AG04450 (cell line): ENCODE measurements around the gene ETV6. TPM values are rescaled to one million over a fixed set of nuclear protein-coding genes. Genes with fewer than 3 reads are reported as not detected.

Experiments
- CTCF ChIA-PET: fragments of 300-600, 350-600 bp; formaldehyde crosslinking; extraction: SDS; loops from one replicate; lab custom pipeline; 2022; ENCODE audit warnings: antibody characterized with exemption, inconsistent platforms; lab: Charles Lee
- POLR2A ChIA-PET: fragments of 350-600 bp; formaldehyde crosslinking; extraction: SDS; loops from one replicate; lab custom pipeline; 2021; ENCODE audit warnings: antibody characterized with exemption, inconsistent platforms; lab: Yijun Ruan, JAX
- DNase-seq: peaks from one replicate; pipeline ENCODE4 v3.0.0-alpha.2; 2011; ENCODE audit warnings: low read depth, low spot score
- H3K27ac ChIP-seq: one replicate; pipeline ENCODE4 v1.5.1; 2012; ENCODE audit warnings: low read depth, low read length, control low read depth
- H3K27me3 ChIP-seq: one replicate; pipeline ENCODE4 v1.6.0; 2012; ENCODE audit warnings: low read length; ENCODE audit not compliant: control insufficient read depth, insufficient read depth
- H3K4me3 ChIP-seq: 2 replicates; pipeline ENCODE4 v1.5.1; 2011; ENCODE audit warnings: mild to moderate bottlenecking, low read depth, low read length, control low read depth
- H3K9me3 ChIP-seq: 2 replicates; pipeline ENCODE4 v1.5.1; 2012; ENCODE audit warnings: low read length; ENCODE audit not compliant: control insufficient read depth, insufficient read depth
- polyA plus RNA-seq: library from polyadenylated mRNA; depleted of rRNA; stranded (reverse); fragments of >200 nt; gene quantifications from 2 replicates; pipeline ENCODE4 v1.2.3, GENCODE V29; 2011
- TF ChIP-seq, protein P1 (sequence below): IDR thresholded peaks from 2 replicates; pipeline ENCODE4 v1.5.1; 2011; ENCODE audit warnings: low read depth, low read length, control low read depth, inconsistent platforms

The ETV6 gene
- polyA plus RNA-seq, 1 experiment = 7.9 TPM

DNA sequence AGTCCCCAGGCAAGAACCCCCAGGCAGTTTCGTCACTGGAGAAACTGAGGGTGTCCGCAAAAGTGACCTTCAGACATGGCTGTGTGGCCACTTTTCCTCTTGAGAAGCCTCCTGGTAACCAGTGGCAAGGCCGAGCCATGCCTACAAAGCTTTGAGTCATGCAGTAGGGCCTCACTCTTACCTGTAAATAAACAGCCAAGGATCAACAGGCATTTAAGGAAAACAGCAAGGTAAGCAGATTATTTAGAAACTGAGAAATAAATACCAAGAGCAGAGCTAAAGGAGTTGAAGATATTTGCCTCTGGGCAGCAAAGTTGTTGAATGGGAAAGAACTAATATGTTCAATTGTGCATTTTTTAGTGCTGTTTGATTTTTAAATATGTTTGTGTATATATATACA, 280.2 kb downstream of the ETV6 start:
- CTCF ChIA-PET = no interaction called here
- Histone ChIP-seq H3K9me3 (no peaks in the 10 kb centered on the region), H3K27ac (no peak overlapping the region), H3K4me3 (no peak overlapping the region), H3K27me3 (peaks cover 15% of the 10 kb centered on the region)
- DNase-seq = no peak
- TF ChIP-seq, protein P1, sequence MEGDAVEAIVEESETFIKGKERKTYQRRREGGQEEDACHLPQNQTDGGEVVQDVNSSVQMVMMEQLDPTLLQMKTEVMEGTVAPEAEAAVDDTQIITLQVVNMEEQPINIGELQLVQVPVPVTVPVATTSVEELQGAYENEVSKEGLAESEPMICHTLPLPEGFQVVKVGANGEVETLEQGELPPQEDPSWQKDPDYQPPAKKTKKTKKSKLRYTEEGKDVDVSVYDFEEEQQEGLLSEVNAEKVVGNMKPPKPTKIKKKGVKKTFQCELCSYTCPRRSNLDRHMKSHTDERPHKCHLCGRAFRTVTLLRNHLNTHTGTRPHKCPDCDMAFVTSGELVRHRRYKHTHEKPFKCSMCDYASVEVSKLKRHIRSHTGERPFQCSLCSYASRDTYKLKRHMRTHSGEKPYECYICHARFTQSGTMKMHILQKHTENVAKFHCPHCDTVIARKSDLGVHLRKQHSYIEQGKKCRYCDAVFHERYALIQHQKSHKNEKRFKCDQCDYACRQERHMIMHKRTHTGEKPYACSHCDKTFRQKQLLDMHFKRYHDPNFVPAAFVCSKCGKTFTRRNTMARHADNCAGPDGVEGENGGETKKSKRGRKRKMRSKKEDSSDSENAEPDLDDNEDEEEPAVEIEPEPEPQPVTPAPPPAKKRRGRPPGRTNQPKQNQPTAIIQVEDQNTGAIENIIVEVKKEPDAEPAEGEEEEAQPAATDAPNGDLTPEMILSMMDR = no peak
- POLR2A ChIA-PET = no interaction called here

DNA sequence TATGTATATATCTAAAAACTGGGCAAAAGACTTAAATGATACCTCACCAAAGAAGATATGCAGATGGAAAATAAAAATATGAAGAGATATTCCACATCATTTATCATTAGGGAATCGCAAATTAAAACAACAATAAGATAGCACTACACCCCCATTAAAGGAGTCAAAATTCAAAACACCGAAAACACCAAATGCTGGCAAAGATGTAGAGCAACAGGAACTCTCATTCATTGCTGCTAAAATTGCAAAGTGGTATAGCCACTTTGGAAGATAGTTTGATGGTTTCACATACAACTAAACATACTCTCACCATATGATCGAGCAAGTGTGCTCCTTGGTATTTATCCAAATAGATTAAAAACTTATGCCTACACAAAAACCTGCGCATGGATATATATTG, 289.7 kb downstream of the ETV6 start:
- H3K27me3 ChIP-seq = no peaks in the 10 kb centered on the region

DNA sequence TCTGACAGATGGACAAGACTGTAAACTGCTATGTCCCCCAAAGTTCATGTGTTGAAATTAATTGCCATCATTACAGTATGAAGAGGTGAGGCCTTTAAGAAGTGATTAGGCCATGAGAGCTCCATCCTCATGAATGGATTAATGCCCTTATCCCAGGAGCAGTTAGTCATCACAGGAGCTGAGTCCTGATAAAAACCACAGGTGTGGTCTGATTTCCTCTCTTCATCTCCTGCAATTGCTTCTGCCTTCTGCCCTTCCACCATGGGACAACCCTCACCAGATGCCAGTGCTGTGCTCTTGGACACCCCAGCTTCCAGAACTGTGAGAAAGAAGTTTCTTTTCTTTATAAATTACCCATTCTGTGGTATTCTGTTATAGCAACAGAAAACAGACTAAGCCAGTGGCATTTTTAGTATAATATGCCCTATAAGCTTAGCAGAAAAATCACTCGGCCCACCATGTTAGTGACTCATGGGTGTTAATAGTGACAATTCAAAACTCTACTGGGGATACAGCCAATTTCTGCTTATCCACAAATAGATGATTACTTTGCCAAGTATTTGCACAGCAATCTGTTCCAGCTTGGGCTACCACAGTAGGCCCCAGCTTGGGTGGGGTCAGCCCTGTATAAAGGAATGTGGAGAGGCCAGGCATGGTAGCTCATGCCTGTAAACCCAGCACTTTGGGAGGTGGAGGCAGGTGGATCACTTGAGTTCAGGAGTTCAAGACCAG, 292.3 kb downstream of the ETV6 start:
- peak; percentile 20 for DNase-seq
- TF ChIP-seq, protein P1 = no peak
- Histone ChIP-seq H3K4me3 (no peak overlapping the region), H3K27me3 (peaks cover 8% of the 10 kb centered on the region), H3K27ac (no peak overlapping the region), H3K9me3 (no peaks in the 10 kb centered on the region)
- ChIA-PET CTCF (no interaction called here), POLR2A (no interaction called here)

More for the DNA sequence above, 289.7 kb downstream of the ETV6 start:
- H3K27ac ChIP-seq = no peak overlapping the region
- ChIA-PET CTCF (no interaction called here), POLR2A (no interaction called here)
- TF ChIP-seq, protein P1 = no peak
- no peaks in the 10 kb centered on the region for H3K9me3 ChIP-seq
- no peak overlapping the region for H3K4me3 ChIP-seq
- DNase-seq = no peak

DNA sequence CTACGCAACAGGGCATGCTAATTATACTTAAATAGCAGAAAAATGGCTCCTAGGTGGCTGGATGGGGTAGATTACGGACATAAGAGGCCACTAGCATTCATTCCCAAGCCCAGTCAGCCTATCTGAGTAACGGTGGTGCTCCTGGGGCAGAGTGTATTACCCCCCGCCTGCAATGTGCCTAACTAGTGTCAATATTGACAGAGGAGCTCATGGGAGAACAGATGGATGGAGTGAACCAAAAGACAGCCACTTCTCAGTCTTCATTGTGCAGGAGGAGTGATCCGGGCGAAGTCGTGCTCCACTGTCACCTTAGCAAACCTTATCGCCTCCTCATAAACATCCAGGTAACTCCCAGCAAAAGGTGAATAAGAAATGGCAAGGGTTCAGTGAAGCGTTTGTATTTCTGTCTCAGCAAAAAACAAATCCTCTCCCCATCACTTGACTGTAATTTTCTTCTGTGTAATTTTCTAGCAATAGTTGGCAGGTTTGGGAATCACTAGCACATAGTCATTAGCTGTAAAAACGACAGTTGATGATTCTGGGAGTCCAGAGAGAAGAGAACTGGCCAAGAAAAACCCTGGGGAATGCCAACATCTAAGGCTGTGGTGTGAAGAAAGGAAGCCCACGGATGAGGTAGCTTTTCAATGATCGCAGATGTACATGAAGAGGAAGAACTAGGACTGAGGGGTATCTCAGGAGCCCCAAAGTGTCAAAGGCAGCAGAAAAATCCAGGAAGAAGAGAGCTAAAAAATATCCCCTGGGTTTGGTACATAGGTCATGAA, 294.6 kb downstream of the ETV6 start:
- Histone ChIP-seq H3K27ac (no peak overlapping the region), H3K9me3 (no peaks in the 10 kb centered on the region), H3K4me3 (no peak overlapping the region), H3K27me3 (peaks cover 19% of the 10 kb centered on the region)
- DNase-seq = no peak
- TF ChIP-seq, protein P1 = no peak
- ChIA-PET POLR2A (interaction anchor here (0.8 kb wide), 1 partner anchor 1448 kb away, joined by 4 read pairs; no protein-coding TSS in a partner anchor), CTCF (interaction anchor here (1.0 kb wide), 1 partner anchor 390 kb away, joined by 3 read pairs; no protein-coding TSS in a partner anchor)
